ENCODE measurements around the gene MBLAC1. TPM values are rescaled to one million over a fixed set of nuclear protein-coding genes. Genes with fewer than 3 reads are reported as not detected.
A peak's percentile ranks its signal among the peaks of the same experiment; 100 is the strongest.

Gene MBLAC1
- total and polyA plus RNA-seq, 9 of the 15 experiments (the other 6 are each of a cell fraction or from before 2014, with no cell fraction given), result 0.03 to 3.1 (median 0.52) TPM

DNA sequence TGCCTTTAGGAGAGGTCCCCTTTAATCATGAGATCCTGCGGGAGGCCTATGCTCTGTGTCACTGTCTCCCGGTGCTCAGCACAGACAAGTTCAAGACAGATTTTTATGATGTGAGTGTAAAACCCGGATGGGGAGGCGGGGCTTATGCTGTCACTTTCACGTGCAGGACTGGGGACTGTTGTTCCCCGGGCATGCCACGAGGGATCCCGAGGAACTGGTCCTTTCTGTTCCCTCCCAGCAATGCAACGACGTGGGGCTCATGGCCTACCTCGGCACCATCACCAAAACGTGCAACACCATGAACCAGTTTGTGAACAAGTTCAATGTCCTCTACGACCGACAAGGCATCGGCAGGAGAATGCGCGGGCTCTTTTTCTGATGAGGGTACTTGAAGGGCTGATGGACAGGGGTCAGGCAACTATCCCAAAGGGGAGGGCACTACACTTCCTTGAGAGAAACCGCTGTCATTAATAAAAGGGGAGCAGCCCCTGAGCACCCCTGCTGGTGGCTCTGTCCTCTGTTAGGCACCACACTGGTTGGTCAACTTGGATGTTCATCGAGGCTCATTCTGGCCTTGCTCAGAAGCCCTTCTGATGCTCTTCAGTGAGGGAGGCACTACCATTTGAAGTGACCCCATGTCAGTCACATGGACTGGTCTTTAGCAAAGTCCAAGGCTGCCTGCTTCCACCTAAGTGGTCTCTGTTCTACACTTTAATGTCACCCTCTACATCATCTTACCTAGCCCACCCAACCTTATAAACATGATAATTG, 35.2 kb upstream of the MBLAC1 start (continued):
- TF ChIP-seq, protein P1, sequence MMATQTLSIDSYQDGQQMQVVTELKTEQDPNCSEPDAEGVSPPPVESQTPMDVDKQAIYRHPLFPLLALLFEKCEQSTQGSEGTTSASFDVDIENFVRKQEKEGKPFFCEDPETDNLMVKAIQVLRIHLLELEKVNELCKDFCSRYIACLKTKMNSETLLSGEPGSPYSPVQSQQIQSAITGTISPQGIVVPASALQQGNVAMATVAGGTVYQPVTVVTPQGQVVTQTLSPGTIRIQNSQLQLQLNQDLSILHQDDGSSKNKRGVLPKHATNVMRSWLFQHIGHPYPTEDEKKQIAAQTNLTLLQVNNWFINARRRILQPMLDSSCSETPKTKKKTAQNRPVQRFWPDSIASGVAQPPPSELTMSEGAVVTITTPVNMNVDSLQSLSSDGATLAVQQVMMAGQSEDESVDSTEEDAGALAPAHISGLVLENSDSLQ (IDR thresholded peaks at IDR 0.05), result 0 out of 2 replicates have a peak, but pooled peaks have one; percentile 49
- peak; percentile 93; the same call in 1 of the 2 replicates for TF ChIP-seq POLR2AphosphoS5 (IDR thresholded peaks at IDR 0.05; ENCODE audit: control insufficient read depth, insufficient read depth, low read depth, low read length)
- TF ChIP-seq ZNF384 (IDR thresholded peaks at IDR 0.05; ENCODE audit: low read depth, low read length), result no peak
- no peak for TF ChIP-seq FOXA1 (IDR thresholded peaks at IDR 0.05; ENCODE audit: borderline replicate concordance)
- TF ChIP-seq, protein P2, sequence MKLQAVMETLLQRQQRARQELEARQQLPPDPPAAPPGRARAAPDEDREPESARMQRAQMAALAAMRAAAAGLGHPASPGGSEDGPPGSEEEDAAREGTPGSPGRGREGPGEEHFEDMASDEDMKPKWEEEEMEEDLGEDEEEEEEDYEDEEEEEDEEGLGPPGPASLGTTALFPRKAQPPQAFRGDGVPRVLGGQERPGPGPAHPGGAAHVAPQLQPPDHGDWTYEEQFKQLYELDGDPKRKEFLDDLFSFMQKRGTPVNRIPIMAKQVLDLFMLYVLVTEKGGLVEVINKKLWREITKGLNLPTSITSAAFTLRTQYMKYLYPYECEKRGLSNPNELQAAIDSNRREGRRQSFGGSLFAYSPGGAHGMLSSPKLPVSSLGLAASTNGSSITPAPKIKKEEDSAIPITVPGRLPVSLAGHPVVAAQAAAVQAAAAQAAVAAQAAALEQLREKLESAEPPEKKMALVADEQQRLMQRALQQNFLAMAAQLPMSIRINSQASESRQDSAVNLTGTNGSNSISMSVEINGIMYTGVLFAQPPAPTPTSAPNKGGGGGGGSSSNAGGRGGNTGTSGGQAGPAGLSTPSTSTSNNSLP (IDR thresholded peaks at IDR 0.05; ENCODE audit: borderline replicate concordance, low read depth, low read length), result no peak
- TF ChIP-seq NR2C1 (IDR thresholded peaks at IDR 0.05), result no peak
- TF ChIP-seq NR2C1 (tag; IDR thresholded peaks at IDR 0.05), result no peak
- peak; percentile 45 for TF ChIP-seq MAX (CRISPR knock-in tag; IDR thresholded peaks at IDR 0.05)
- no peak for TF ChIP-seq ZNF586 (CRISPR knock-in tag; conservative IDR thresholded peaks at IDR 0.05)
- no peak for TF ChIP-seq FOSL1 (tag; conservative IDR thresholded peaks at IDR 0.05)
- no peak for TF ChIP-seq SREBF1 (IDR thresholded peaks at IDR 0.05; ENCODE audit: borderline replicate concordance, low read depth, low read length)
- 0 out of 2 replicates have a peak, but pooled peaks have one; percentile 42 for TF ChIP-seq FOXK1 (CRISPR knock-in tag; IDR thresholded peaks at IDR 0.05; ENCODE audit: borderline replicate concordance)
- TF ChIP-seq ZNF584 (CRISPR knock-in tag; IDR thresholded peaks at IDR 0.05; ENCODE audit: low read depth), result no peak
- no peak for TF ChIP-seq GABPB2 (CRISPR knock-in tag; conservative IDR thresholded peaks at IDR 0.05)
- TF ChIP-seq POLR2B (IDR thresholded peaks at IDR 0.05; ENCODE audit: low read depth, partially characterized antibody), result peak; percentile 70
- no peak for TF ChIP-seq ARID1B (IDR thresholded peaks at IDR 0.05)
- no peak for TF ChIP-seq EP400 (IDR thresholded peaks at IDR 0.05)
- TF ChIP-seq POLR2AphosphoS2 (IDR thresholded peaks at IDR 0.05; ENCODE audit: low read length), result peak; percentile 89; the same call in 1 of the 2 replicates
- TF ChIP-seq RFX5 (IDR thresholded peaks at IDR 0.05; ENCODE audit: low read depth, low read length), result no peak
- TF ChIP-seq ZNF764 (CRISPR knock-in tag; IDR thresholded peaks at IDR 0.05; ENCODE audit: low read depth), result 0 out of 2 replicates have a peak, but pooled peaks have one; percentile 37
- 0 out of 2 replicates have a peak, but pooled peaks have one; percentile 23 for TF ChIP-seq CTBP1 (IDR thresholded peaks at IDR 0.05; ENCODE audit: borderline replicate concordance)
- no peak for TF ChIP-seq CHCHD3 (CRISPR knock-in tag; IDR thresholded peaks at IDR 0.05)
- TF ChIP-seq, protein P3, sequence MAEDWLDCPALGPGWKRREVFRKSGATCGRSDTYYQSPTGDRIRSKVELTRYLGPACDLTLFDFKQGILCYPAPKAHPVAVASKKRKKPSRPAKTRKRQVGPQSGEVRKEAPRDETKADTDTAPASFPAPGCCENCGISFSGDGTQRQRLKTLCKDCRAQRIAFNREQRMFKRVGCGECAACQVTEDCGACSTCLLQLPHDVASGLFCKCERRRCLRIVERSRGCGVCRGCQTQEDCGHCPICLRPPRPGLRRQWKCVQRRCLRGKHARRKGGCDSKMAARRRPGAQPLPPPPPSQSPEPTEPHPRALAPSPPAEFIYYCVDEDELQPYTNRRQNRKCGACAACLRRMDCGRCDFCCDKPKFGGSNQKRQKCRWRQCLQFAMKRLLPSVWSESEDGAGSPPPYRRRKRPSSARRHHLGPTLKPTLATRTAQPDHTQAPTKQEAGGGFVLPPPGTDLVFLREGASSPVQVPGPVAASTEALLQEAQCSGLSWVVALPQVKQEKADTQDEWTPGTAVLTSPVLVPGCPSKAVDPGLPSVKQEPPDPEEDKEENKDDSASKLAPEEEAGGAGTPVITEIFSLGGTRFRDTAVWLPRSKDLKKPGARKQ (CRISPR knock-in tag; IDR thresholded peaks at IDR 0.05), result no peak
